ENCODE data around the gene PTPRK.

- TF ChIP-seq CTCF (conservative IDR thresholded peaks at IDR 0.05; ENCODE audit: low read length) (no peak), EZH2phosphoT487 (IDR thresholded peaks at IDR 0.05; ENCODE audit: borderline replicate concordance, low read depth, low read length) (no peak)
These were observed 162.8 kb downstream of the PTPRK start for GRCh38 chr6:128357392-128358130.
